Adipocyte (in vitro differentiated cells): ENCODE data around the gene FBLN1.
"Not testable (repeated sequence)": the region's sequence is repeated elsewhere in the genome, so short reads cannot be mapped to it uniquely, and the experiment has no call there.

Experiments
- DNase-seq: peaks from one replicate; pipeline ENCODE4 v3.0.0-alpha.2; 2015; ENCODE audit warnings: low read depth
- H3K27me3 ChIP-seq: replicated peaks from 2 replicates; pipeline ENCODE4 v1.7.0; 2013; ENCODE audit warnings: mild to moderate bottlenecking, low read length, moderate library complexity; ENCODE audit not compliant: control insufficient read depth, insufficient read depth
- H3K36me3 ChIP-seq: 2 replicates; pipeline ENCODE4 v1.7.0; 2013; ENCODE audit warnings: low read length, mild to moderate bottlenecking, moderate library complexity; ENCODE audit not compliant: control insufficient read depth, insufficient read depth, severe bottlenecking
- H3K4me1 ChIP-seq: 2 replicates; pipeline ENCODE4 v1.7.0; 2013; ENCODE audit warnings: mild to moderate bottlenecking, low read length, moderate library complexity; ENCODE audit not compliant: control insufficient read depth, insufficient read depth
- H3K4me3 ChIP-seq: 2 replicates; pipeline ENCODE4 v1.7.0; 2013; ENCODE audit warnings: mild to moderate bottlenecking, low read length, moderate library complexity
- H3K9ac ChIP-seq: 2 replicates; pipeline ENCODE4 v1.7.0; 2013; ENCODE audit warnings: mild to moderate bottlenecking, low read length, moderate library complexity
- H3K9me3 ChIP-seq: 2 replicates; pipeline ENCODE4 v1.7.0; 2013; ENCODE audit warnings: mild to moderate bottlenecking, low read length, moderate library complexity; ENCODE audit not compliant: control insufficient read depth

The FBLN1 gene

DNA sequence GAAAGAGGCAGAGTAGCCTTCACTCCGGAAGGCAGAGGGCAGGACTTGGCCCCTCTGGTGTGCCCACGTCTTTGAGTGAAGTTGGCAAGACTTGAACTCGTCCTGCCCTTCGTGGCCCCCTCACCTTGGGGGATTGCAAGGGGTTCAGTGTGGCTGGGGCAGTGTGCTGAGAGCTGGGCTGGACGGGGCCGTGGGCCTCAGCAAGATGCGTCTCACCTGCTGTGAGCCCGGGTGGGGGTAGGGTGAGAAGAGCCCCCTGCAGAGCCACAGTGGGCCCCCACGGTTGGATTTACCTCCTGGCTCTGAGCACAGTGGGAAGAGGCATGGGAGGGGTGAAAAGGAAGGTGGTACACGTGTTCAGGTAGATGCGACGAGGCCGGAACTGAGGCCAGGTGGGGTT is 87.6 kb downstream of the FBLN1 start:
- peaks cover 11% of the 10 kb centered on the region for H3K36me3 ChIP-seq
- no peak overlapping the region for H3K4me3 ChIP-seq
- H3K4me1 ChIP-seq: peaks cover 2% of the 10 kb centered on the region
- no peaks in the 10 kb centered on the region for H3K9me3 ChIP-seq
- no peaks in the 10 kb centered on the region for H3K27me3 ChIP-seq
- H3K9ac ChIP-seq: no peak overlapping the region
- no peak for DNase-seq

DNA sequence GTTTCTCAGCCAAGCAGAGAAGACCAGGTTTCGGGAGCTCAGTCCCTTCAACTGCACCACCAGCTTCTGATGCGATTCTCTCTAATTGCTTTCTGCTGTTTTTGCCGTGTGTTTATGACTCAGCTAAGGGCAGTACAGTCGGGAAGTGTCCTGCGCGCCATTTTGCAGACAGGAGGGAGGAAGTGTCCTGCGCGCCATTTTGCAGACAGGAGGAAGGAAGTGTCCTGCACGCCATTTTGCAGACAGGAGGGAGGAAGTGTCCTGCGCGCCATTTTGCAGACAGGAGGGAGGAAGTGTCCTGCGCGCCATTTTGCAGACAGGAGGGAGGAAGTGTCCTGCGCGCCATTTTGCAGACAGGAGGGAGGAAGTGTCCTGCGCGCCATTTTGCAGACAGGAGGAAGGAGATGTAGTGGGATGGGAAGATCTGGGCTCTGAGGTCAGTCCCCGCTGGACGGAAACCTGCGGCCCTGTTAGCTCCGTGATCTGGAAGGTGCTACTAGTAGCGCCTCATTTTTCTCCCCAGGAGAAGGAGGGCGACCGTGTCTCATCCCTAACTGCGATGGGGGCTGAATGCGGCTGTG is 89.0 kb downstream of the FBLN1 start:
- H3K4me3 ChIP-seq, H3K9ac ChIP-seq, H3K27me3 ChIP-seq, H3K4me1 ChIP-seq, H3K9me3 ChIP-seq, DNase-seq: not testable (repeated sequence)
- peaks cover 11% of the 10 kb centered on the region for H3K36me3 ChIP-seq

DNA sequence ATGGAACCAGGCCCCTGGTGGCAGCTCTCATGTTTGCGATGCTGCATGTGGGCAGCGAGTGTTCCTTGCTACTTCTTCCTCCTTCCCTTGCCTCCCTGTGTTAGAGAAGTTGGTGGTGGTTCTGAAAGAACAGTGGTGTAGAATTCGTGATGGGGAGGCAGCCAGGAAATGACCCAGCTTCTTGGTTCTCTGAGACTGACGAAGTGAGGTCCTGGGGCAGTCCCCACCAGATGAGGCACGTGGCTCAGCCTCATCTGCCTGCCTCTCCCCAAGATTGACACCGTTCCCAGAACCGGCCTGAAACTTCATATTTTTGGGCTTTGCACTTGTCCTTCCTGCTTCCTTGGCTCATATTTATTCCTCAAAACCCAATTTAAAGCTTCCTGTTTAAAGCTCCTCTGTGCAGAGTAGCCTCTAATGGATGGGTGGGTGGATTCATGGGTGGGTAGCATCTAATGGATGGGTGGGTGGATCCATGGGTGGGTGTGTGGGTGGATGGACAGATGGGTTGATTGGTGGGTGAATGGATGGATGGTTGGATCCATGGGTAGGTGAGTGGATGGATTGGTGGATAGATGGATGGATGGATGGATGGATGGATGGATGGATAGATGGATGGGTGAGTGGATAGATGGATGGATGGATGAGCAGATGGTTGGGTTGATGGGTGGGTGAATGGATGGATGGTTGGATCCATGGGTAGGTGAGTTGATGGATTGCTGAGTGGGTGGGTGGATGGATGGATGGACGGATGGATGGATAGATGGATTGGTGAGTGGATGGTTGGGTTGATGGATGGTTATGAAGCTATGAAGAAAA is 91.6 kb downstream of the FBLN1 start:
- no peak for DNase-seq
- Histone ChIP-seq H3K4me1 (no peaks in the 10 kb centered on the region), H3K36me3 (peaks cover 11% of the 10 kb centered on the region), H3K4me3 (no peak overlapping the region), H3K9me3 (no peaks in the 10 kb centered on the region), H3K27me3 (peaks cover 2% of the 10 kb centered on the region), H3K9ac (no peak overlapping the region)

DNA sequence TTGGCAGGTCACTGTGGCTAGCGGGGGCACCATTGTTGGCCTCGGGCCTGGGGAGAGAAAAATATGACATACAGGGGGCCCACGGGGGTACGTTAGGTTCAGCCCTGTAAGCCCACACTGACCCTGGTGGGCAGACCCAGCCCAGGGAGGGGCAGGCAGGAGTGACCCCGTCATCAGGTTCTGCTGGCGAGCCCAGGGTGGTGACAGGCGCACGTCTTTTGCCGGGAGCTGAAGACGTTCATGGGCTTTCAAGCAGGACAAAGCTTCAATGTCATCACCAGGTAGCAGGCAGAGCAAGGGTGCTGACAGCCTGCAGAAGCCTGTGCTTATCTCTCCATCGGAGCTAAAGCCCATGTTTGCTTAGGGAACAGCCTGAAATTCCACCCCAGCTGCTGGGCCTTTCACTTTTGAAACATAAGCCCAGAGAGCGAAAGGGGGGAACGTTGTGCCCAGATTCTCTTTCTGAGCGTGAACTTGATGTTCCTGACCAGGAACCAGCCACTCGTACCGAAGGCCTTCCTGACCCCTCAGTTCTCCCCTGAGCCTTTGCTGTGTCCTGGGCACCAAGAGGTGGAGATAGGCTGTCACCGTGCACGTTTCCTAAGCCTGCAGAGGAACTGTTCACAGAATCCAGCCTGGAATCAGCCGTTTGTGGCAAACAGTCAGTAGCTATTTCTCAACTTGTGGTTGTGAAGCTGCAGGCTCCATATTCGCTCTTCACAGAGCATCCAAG is 94.9 kb downstream of the FBLN1 start:
- H3K9me3 ChIP-seq: no peaks in the 10 kb centered on the region
- no peak for DNase-seq
- H3K36me3 ChIP-seq: peaks cover 11% of the 10 kb centered on the region
- peaks cover 27% of the 10 kb centered on the region for H3K4me1 ChIP-seq
- no peak overlapping the region for H3K4me3 ChIP-seq
- H3K27me3 ChIP-seq: peaks cover 2% of the 10 kb centered on the region
- no peak overlapping the region for H3K9ac ChIP-seq

DNA sequence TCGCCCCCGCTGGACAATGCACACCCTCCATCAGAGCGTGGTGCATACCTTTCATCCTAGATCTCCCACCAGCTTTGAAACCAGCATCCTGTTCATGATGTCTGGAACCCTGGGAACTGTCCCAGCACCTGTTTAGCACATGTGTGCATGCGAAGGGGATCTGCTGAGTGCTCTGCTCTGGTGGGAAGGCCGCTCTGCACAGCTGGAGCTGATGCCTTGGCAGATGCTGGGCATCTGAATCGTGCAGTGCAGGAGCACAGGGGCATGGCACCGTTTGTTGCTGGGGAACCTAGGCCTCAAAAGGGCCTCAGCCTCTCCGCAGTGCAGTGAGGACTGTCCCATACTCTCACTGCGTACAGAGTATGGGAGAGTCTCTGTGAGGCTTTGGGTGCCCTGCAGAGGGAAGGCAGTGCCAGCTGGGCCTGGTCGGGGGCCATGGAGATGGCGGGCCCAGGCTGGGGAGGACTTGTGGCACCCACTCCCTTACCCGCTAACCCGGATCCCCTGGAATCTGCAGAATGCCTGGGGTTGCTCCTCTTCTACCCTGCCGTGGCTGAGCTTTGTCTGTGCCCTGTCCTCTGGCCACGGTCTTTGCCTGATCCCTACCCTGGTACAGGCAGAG is 96.0 kb downstream of the FBLN1 start:
- no peak for DNase-seq

DNA sequence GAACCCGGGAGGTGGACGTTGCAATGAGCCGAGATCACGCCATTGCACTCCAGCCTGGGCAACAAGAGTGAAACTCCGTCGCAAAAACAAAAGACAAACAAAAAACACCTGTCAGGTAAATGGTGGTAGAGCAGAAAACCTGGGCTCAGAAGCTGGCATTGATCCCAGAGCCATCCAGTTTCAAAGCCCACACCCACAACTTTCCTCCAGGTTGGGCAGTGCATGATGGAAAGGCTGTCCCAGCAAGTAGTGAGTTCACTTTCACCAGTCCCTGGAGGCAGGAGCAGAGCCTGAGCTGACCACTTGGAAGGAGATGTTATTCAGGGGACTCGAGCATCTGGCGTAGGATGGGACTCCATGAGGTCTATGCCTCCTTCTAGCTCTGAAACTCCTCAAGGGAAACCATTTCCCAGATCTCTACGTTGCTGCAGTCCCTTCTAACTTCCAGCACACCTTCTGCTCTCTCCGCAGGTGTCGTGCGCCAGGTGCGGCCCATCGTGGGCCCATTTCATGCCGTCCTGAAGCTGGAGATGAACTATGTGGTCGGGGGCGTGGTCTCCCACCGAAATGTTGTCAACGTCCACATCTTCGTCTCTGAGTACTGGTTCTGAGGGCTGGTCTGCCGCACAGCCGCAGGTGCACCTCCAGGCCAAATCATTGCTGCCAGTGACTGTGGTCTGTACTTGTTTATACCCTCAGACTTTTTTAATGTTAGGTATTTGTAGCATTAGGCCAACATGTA is 97.3 kb downstream of the FBLN1 start:
- Histone ChIP-seq H3K4me3 (no peak overlapping the region), H3K36me3 (no peaks in the 10 kb centered on the region), H3K9ac (peak overlapping the region; percentile 2)

More for the DNA sequence above, 96.0 kb downstream of the FBLN1 start:
- no peaks in the 10 kb centered on the region for H3K9me3 ChIP-seq
- peaks cover 36% of the 10 kb centered on the region for H3K4me1 ChIP-seq
- peaks cover under 1% of the 10 kb centered on the region for H3K36me3 ChIP-seq
- peaks cover 2% of the 10 kb centered on the region for H3K27me3 ChIP-seq
- no peak overlapping the region for H3K9ac ChIP-seq
- no peak overlapping the region for H3K4me3 ChIP-seq

DNA sequence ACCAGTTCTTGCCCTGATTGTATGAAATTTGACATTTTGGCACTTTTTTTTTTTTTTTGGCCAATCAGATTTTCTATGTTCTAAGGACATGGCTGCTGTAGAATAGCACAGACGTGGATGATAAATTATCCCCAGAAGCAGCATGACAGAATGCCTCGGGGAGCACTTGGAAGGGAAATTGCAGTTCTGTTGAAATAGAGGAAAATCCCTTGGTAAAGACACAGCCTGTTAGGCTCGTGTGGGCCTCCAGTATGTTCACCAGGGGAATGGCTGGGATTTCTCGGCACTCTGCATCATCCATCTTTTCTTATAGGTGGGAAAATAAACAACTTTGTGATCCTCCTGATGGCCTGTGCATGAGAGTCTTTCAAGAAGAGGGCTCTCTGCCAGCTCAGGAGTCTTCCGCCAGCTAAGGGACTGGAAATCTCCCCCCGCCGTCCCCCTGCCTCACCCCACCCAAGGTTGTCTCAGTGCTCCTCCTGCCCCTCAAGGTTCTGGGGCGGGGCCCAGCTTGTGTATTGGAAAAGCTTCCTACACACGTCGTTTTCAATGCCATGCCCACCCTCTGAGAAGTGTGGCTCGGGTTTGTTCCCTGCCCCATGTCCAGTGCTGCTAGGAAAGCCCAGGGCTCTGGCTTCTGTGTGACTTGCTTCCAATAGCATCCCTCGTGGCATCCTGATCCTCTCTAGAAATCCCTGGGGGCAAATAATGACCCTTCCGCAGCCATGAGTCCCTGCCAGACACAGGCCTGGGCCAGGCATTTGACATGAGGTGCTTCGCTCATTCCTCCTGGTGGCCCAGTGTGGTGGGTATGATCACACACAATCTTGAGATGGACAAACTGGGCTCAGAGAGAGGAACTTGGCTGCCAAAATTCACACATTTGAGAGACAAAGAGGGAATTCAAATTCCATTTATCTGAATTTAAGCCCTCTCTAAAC is 98.4 kb downstream of the FBLN1 start:
- Histone ChIP-seq H3K36me3 (no peaks in the 10 kb centered on the region), H3K4me1 (peaks cover 44% of the 10 kb centered on the region), H3K9ac (peak overlapping the region; percentile 2), H3K4me3 (no peak overlapping the region), H3K9me3 (no peaks in the 10 kb centered on the region), H3K27me3 (peaks cover 2% of the 10 kb centered on the region)
- peak; percentile 32 for DNase-seq

More for the DNA sequence above, 97.3 kb downstream of the FBLN1 start:
- Histone ChIP-seq H3K4me1 (peaks cover 44% of the 10 kb centered on the region), H3K9me3 (no peaks in the 10 kb centered on the region), H3K27me3 (peaks cover 2% of the 10 kb centered on the region)
- no peak for DNase-seq

DNA sequence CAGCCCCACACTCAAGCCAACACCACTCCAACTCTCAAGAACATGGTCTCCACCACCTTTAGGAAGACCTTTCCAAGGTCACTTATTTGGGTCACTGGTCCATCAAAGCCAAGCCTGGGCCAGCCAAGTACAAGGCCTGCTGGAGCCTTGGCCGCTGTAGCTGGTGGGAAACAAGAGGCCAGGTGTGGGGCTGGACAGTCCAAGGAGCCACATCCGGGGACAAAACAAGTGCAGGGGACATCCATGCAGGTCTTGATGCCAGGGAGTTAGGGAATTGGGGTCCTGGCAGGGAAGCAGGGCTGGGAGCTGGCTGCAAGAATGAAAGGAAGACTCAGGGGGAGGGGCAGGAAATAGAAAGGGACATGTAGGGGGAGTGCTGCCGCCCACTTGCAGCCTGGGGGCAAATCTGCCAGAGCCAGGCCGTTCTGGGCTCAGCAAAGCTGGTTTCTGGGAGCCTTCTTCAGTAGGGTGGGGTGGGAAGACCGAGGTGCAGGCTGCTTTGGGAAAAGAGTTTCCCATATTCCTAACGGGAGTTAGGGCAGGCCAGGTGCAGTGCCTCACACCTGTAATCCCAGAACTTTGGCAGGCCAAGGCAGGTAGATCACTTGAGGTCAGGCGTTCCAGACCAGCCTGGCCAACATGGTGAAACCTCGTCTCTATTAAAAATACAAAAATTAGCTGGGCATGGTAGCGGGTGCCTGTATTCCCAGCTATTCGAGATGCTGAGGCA is 99.5 kb downstream of the FBLN1 start:
- H3K4me1 ChIP-seq: peaks cover 45% of the 10 kb centered on the region

DNA sequence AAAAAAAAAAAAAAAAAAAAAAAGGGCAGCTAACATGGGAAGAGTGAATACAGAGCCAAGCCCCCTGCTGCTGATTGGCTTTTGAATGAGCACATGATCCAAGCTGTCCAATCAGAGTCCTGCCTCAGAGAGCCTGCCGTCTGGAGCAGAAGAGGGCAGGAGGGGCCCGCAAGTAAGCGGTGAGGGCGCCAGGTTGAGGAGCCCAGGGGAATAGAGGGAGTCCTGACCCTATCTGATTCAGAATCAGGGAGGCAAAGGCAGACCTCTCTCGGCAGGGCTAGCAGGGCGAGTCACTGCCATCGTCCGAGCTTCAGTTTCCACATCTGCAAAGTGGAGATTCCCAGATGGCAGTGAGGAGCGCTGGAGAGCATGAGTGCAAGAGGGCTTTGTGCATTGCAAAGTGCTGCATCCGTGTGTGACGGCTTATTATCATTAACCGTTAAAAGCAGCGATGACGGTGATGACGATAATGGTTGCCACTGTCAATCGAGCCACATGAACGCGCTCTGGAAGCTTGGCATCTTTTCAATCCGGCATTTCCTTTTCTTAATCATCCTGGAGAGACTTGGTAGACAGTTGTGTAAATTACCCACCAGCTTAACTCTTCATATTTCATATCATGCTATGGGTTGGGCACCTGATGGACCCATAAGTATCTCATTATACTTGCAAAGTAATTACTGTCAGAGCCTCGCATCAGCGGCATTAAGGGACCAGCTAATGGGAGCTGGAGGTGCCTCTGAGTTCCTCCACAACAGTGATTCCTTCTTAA is 100.3 kb downstream of the FBLN1 start:
- Histone ChIP-seq H3K4me3 (peak overlapping the region; percentile 54), H3K36me3 (no peaks in the 10 kb centered on the region), H3K9ac (no peak overlapping the region), H3K9me3 (no peaks in the 10 kb centered on the region), H3K4me1 (peaks cover 49% of the 10 kb centered on the region), H3K27me3 (no peaks in the 10 kb centered on the region)
- DNase-seq: peak; percentile 61

More for the DNA sequence above, 99.5 kb downstream of the FBLN1 start:
- Histone ChIP-seq H3K9ac (no peak overlapping the region), H3K9me3 (no peaks in the 10 kb centered on the region), H3K36me3 (no peaks in the 10 kb centered on the region), H3K4me3 (no peak overlapping the region), H3K27me3 (peaks cover 1% of the 10 kb centered on the region)
- no peak for DNase-seq
